ENCODE data around the gene PLPP3.

The PLPP3 gene

GRCh38 chr1:56578963-56579875 lies at the start of gene PLPP3:
PLPP3 (minus strand) TSS chr1:56579563; CDS start chr1:56579016, 547 bp downstream.
- Histone ChIP-seq H2AFZ (peak within 1 kb of the TSS; percentile 83), H3K4me1 (peaks cover 4% of the 10 kb centered on the region), H3K27ac (peak within 1 kb of the TSS; percentile 90), H3K9me3 (ENCODE audit: control insufficient read depth, low read length) (no peaks in the 10 kb centered on the region), H3K4me2 (ENCODE audit: low read length) (peak within 1 kb of the TSS; percentile 85), H3K4me3 (ENCODE audit: low read depth, low read length) (peak within 1 kb of the TSS; percentile 94), H3K9ac (peak within 1 kb of the TSS; percentile 61), H3K27me3 (ENCODE audit: control insufficient read depth, insufficient read depth, low read length) (no peaks in the 10 kb centered on the region), H3K36me3 (ENCODE audit: control insufficient read depth, insufficient read depth, low read length) (no peaks in the 10 kb centered on the region), H3K79me2 (peaks cover 5% of the 10 kb centered on the region)
- TF ChIP-seq, protein P1, sequence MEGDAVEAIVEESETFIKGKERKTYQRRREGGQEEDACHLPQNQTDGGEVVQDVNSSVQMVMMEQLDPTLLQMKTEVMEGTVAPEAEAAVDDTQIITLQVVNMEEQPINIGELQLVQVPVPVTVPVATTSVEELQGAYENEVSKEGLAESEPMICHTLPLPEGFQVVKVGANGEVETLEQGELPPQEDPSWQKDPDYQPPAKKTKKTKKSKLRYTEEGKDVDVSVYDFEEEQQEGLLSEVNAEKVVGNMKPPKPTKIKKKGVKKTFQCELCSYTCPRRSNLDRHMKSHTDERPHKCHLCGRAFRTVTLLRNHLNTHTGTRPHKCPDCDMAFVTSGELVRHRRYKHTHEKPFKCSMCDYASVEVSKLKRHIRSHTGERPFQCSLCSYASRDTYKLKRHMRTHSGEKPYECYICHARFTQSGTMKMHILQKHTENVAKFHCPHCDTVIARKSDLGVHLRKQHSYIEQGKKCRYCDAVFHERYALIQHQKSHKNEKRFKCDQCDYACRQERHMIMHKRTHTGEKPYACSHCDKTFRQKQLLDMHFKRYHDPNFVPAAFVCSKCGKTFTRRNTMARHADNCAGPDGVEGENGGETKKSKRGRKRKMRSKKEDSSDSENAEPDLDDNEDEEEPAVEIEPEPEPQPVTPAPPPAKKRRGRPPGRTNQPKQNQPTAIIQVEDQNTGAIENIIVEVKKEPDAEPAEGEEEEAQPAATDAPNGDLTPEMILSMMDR (IDR thresholded peaks at IDR 0.05) = no peak

GRCh38 chr1:56627636-56628039 lies 48.3 kb upstream of the PLPP3 start:
- H3K4me2 ChIP-seq (ENCODE audit: low read length) = no peak overlapping the region
- no peaks in the 10 kb centered on the region for H3K27me3 ChIP-seq (ENCODE audit: control insufficient read depth, insufficient read depth, low read length)
- H3K9ac ChIP-seq = no peak overlapping the region
- TF ChIP-seq, protein P1 (IDR thresholded peaks at IDR 0.05) = no peak
- H3K79me2 ChIP-seq = no peaks in the 10 kb centered on the region
- no peaks in the 10 kb centered on the region for H3K4me1 ChIP-seq
- no peak overlapping the region for H3K27ac ChIP-seq
- no peaks in the 10 kb centered on the region for H3K9me3 ChIP-seq (ENCODE audit: control insufficient read depth, low read length)
- H3K4me3 ChIP-seq (ENCODE audit: low read depth, low read length) = no peak overlapping the region
- no peak overlapping the region for H2AFZ ChIP-seq
- H3K36me3 ChIP-seq (ENCODE audit: control insufficient read depth, insufficient read depth, low read length) = no peaks in the 10 kb centered on the region

DNA sequence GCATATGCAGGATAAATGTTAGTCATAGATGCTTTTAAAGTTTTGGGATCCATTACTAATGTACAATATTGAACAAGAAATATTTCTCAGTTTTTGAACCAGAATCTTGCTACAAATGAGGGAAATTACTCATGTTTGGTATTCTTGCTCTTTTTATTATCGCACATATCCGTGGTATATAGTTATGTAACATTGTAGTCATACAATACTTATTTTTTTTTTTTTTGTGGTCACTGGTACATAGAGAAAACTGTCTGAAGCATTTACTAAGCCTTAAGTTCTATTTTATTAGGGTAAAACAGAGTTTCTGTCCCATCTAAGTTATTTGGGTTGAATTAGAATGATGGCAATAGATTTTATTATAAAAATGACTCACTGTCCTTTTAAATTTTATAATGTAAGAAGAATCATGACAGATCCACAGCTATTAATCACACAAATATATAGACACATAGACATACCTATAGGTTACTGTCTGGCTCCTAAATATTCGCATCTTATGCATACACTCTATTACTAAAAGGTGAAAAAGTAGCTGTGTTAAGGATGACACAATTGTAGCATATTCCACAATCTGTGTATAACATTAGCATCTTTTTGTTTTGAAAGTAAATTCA lies 47.8 kb upstream of the PLPP3 start:
- H3K4me3 ChIP-seq (ENCODE audit: low read depth, low read length) = no peak overlapping the region
- H3K36me3 ChIP-seq (ENCODE audit: control insufficient read depth, insufficient read depth, low read length) = no peaks in the 10 kb centered on the region
- H3K4me1 ChIP-seq = no peaks in the 10 kb centered on the region
- H3K79me2 ChIP-seq = no peaks in the 10 kb centered on the region
- H3K27me3 ChIP-seq (ENCODE audit: control insufficient read depth, insufficient read depth, low read length) = no peaks in the 10 kb centered on the region
- TF ChIP-seq, protein P1 (IDR thresholded peaks at IDR 0.05) = no peak
- H3K9me3 ChIP-seq (ENCODE audit: control insufficient read depth, low read length) = no peaks in the 10 kb centered on the region
- H3K9ac ChIP-seq = no peak overlapping the region
- H3K27ac ChIP-seq = no peak overlapping the region
- H3K4me2 ChIP-seq (ENCODE audit: low read length) = no peak overlapping the region
- H2AFZ ChIP-seq = no peak overlapping the region

DNA sequence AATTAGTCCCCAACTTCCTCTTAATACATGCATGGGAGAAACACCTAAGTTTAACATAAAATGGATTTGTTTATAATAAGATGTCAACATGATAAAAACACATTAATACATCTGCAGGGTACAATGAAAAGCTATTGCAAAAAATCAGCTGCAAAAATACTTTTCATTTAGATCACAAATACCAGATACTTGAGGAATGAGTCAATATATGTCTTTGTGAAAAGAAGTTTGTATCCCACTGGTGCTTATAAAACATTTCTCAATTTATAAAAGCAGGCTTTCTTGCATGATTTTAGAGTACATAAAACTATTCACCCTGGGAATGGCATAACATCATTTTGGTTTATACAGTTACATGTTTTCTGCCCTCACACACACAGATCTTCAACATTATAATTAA lies 47.2 kb upstream of the PLPP3 start:
- Histone ChIP-seq H3K4me2 (ENCODE audit: low read length) (no peak overlapping the region), H3K79me2 (no peaks in the 10 kb centered on the region), H3K36me3 (ENCODE audit: control insufficient read depth, insufficient read depth, low read length) (no peaks in the 10 kb centered on the region), H3K4me1 (no peaks in the 10 kb centered on the region), H3K4me3 (ENCODE audit: low read depth, low read length) (no peak overlapping the region), H3K27ac (no peak overlapping the region), H3K9me3 (ENCODE audit: control insufficient read depth, low read length) (no peaks in the 10 kb centered on the region), H2AFZ (no peak overlapping the region), H3K9ac (no peak overlapping the region), H3K27me3 (ENCODE audit: control insufficient read depth, insufficient read depth, low read length) (no peaks in the 10 kb centered on the region)
- TF ChIP-seq, protein P1 (IDR thresholded peaks at IDR 0.05) = no peak
